ENCODE data around the gene RNF141.

RNF141 gene

DNA sequence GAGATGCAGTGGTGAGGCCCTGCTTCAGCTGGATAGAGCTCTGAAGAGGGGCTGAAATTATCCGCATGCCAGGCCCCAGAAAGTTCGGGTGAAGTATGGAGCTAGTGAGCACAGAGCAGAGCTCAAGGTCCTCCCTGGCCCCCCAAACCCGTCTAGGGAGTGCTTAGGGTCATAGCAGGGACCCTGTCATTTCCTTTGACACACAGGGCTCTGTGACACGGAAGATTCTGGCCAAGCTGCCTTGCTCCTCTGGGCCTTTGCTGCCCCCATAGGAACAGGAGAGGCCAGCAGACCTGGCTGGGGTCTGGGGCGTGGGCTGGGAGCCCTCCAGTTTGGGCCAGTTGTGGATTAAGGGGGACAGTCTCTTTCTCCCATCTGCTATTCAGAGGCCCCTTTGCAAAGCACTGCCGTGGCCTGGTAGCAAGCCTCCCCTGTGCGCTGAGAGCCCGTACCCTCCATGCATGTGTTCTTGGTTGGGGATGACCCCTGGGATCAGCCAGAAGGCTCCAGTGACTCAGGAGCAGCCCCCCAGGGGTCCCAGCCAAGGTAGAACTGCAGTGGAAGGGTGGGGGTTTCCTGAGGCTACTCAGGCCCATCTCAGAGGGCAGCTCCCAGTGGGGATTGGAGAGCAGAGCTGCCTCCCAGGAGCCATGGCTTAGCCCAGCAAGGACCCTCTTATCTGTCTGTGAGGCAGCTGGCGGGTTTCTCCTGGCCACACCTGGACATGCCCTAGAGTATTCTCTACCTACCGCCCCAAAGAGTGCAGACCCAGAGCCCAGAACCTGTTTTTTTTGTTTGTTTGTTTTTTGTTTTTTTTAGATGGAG lies 42.3 kb downstream of the RNF141 start:
- no peak for DNase-seq (ENCODE audit: low read depth)

DNA sequence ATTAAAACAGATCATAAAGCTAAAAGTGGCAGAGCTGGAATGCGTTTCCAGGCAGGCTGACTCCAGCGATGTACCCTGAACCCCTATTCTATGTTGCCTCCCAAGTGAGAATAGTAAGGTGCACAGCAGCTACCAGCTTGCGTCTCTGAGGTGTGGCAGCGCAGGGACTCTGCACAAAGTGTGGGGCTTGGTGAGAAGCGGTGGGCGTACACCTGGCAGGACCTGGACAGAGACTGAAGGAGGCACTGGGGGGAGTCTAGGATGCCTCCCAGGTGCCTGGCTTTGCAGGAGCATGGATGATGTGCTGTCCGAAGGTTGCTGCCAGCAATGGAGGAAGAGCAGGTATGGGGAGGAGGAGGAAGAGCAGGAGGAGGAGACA lies 43.0 kb downstream of the RNF141 start:
- no peak for DNase-seq (ENCODE audit: low read depth)

- DNase-seq (ENCODE audit: low read depth), result no peak
These were observed 43.5 kb downstream of the RNF141 start for GRCh38 chr11:10497371-10498021.

DNA sequence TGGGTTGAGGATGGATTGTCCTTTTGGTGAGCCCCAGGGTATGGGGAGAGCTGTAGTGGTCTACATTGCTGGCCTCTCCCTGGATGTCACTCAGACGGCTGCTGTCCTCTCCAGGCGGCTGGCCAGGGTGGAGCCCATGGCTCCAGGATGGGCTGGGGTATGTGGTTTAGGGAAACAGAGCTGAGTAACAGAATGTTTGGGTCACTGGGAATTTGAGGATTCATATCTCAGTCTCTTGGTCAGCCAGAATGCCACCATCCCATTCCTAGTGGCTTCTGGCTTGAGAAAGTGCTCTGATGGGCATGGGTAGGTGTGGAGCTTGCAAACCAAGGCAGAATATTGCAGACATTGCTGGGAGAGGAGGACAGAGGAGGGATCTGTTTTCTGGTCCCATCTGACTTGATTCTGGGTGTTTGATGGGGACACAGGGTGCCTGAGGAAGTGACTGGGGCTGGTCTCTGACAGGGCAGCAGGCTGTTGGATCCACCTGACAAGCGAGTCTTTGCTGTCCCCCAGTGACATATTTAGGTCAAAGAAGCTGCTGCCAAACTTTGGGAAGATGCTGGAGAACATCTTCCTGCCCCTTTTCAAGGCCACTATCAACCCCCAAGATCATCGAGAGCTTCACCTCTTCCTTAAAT lies 44.6 kb downstream of the RNF141 start:
- no peak for DNase-seq (ENCODE audit: low read depth)

GRCh38 chr11:10495464-10495786 lies 45.6 kb downstream of the RNF141 start:
- no peak for DNase-seq (ENCODE audit: low read depth)

DNA sequence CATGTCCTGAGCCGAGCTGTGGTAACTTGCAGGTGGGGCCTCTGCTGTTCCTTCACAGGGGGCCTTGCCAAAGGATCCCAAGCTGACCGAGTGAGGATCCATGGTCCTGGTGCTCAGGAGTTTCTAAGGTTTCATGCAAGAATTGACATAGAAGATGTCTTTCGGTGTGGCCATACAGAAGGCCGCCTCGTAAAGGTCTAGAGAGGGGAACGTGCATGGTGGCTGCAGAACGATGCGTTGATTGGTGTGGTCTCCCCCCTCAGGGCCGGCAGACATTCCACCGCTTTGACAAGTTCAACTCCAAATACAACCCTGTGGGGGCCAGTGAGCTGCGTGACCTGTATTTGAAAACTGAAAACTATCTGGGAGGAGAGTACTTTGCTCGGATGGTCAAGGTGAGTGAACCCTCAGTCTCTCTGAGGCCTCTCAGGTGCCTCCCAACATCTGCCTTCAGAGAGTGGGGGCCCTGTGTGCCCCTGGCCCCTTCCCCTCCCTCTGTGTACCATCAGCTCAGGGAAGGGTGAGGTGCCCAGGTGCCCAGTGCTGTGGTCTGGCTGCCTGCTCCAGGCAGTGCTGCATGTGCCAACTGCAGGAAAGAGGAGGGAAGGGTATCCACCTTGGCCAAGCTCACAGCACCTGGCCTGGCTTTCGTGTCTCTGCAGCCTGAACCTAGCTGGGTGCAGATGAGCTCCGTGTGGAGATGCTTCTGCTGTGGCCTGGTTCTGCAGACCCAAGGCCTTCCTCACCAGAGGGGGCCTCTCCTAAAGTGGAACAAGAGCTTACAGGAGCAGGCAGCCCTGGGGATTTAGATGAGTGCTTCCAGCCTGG lies 46.1 kb downstream of the RNF141 start:
- DNase-seq (ENCODE audit: low read depth), result no peak

GRCh38 chr11:10493041-10493663 lies 47.8 kb downstream of the RNF141 start:
- no peak for DNase-seq (ENCODE audit: low read depth)

DNA sequence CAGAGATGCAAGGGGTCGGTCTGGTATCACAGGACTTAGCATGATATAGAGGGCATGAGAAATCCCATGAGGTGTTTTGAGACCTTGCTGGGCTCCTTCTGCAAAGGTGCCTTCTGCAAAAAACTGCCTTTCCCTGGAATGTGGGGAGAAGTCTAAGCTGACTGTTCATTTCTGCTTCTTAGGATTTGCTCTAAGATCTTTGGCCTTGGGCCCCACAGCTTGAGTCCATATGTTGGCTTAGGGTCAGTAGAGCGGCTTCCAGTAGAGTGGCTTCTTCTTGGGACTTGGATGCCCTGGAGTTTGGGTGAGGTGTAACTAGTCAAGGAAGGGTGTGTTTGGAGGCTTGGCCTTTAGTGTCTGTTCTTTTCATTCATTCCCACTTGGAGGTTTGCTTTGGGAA lies 48.9 kb downstream of the RNF141 start:
- DNase-seq (ENCODE audit: low read depth), result no peak

GRCh38 chr11:10490398-10491241 lies 50.4 kb downstream of the RNF141 start:
- DNase-seq (ENCODE audit: low read depth), result peak; percentile 74

DNA sequence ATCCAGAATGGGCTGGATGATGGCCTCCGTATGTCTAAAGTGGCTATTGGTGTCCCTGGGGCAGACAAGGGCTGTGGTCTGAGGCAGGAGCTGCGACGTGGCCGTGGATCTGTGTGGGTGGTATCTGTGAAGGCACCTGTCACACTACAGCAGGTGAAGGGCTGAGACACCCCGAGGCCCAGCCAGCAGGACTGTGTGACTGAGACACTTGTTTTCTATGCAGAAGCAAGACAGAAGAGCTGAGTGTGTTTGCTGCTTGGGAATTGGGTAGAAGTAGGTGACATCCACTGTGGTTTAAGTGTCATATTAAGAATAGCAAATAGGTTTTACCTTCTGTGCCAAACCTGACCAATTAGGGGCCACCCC lies 51.0 kb downstream of the RNF141 start:
- DNase-seq (ENCODE audit: low read depth), result no peak

GRCh38 chr11:10488934-10489691 lies 51.9 kb downstream of the RNF141 start:
- no peak for DNase-seq (ENCODE audit: low read depth)

GRCh38 chr11:10488121-10488933 lies 52.7 kb downstream of the RNF141 start:
- no peak for DNase-seq (ENCODE audit: low read depth)

GRCh38 chr11:10487002-10487647 lies 53.9 kb downstream of the RNF141 start:
- no peak for DNase-seq (ENCODE audit: low read depth)

DNA sequence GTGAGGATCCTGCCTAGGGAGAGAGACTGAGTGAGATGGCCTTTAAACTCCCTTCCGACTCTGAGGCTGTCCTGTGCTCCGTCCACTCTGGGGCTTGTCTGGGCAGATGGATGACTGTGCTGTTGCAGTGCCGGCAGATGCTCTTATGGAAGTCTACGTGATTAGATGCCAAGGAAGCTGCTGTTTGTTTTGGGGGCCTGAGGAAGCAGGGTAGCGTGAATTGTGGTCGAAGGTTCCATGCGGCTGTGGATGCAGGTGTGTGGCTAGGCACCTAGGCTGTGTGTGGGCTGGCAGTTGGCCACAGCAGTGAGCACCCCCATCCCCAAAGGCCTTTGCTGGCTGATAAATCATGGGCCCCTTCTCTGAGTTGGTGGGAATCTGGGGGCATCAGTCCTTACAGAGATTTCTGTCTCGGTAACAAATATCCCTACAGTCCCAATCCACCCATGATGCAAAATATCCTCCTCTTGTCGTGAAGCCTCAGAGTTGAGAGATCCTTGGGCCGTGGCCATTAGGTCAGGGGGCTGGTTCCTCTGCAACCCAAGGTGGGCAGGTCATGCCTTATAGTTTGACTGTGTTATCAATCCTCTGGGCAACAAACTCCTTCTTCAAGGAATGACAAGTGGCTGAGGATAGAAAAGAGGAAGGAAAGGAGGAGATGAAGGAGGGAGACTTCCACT lies 54.7 kb downstream of the RNF141 start:
- no peak for DNase-seq (ENCODE audit: low read depth)

GRCh38 chr11:10485646-10486045 lies 55.3 kb downstream of the RNF141 start:
- DNase-seq (ENCODE audit: low read depth), result no peak

DNA sequence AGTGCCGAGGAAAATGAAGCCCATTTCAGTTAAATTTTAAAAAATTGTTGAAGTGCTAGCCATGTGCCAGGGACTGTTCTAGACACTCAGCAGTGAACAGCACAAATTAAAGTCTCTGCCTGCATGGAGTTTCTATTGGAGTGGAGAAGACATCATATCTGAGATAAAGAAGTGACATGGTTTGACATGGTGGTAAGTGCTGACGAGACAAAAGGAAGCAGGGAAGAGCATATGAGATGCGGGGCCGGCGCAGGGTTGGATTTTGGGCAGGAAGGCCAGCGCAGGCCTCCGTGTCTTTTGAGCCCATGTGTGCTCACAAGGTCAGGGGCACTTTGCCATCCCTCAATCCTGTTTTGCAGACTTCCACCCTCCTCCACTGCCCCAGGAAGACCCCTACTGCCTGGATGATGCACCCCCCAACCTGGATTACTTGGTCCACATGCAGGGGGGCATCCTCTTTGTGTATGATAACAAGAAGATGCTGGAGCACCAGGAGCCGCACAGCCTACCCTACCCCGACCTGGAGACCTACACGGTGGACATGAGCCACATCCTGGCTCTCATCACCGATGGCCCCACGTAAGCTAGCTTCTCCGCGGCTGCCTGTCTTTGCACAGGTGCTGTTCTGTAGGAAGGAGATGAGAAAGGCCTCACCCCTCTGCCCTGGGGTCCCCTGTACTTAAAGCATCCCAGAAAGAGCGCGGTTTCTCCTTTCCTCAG lies 56.4 kb downstream of the RNF141 start:
- DNase-seq (ENCODE audit: low read depth), result no peak

GRCh38 chr11:10483584-10483983 lies 57.4 kb downstream of the RNF141 start:
- no peak for DNase-seq (ENCODE audit: low read depth)

DNA sequence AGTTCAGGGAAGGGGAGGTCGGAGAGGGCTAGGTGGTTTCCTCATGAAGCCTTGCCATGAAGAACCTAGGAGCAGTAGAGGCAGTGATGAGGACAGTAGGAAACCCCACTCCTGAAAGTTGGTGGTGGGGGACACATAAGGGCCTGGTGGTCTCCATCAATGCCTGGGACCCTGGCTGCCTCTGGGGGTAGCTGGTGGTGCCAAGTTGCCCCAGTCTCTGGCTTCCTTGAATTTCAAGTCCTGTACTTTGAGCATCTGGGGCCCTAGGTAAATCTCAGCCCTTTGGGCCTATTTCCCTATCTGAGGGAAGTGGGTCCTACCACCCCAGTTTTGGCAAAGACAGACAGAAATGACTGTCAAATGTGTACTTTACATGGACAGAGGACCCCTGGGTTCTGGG lies 57.8 kb downstream of the RNF141 start:
- DNase-seq (ENCODE audit: low read depth), result no peak

Measured in non-pigmented ciliary epithelial cell (primary cell).